Tibial nerve (tissue), 4 donors: Measurements from ENCODE around the gene SETX. TPM values are rescaled to one million over a fixed set of nuclear protein-coding genes. Genes with fewer than 3 reads are reported as not detected.
"Not testable (repeated sequence)": the region's sequence is repeated elsewhere in the genome, so short reads cannot be mapped to it uniquely, and the experiment has no call there.

ENCODE experiments used
- DNase-seq, 2 donors: peaks; one replicate each; pipeline ENCODE4 v3.0.0-alpha.2; 2019; ENCODE audit warnings: low spot score in 2 of 2
- H3K27ac ChIP-seq, 4 donors: fragments of 200-600 bp; sonication (generic) in 3 of 4; one replicate each; pipeline ENCODE4 v1.5.1; 2017 to 2019; ENCODE audit warnings: mild to moderate bottlenecking in 1 of 4
- H3K27me3 ChIP-seq, 2 donors: fragments of 200-600 bp; sonication (generic) in 1 of 2; one replicate each; pipeline versions ENCODE4 v1.5.1 to v1.6.0; 2017 to 2019
- H3K36me3 ChIP-seq, 3 donors: fragments of 200-600 bp; sonication (generic); one replicate each; pipeline ENCODE4 v1.5.1; 2018 to 2019
- H3K4me1 ChIP-seq, 4 donors: fragments of 200-600 bp; sonication (generic) in 3 of 4; one replicate each; pipeline ENCODE4 v1.5.1; 2017 to 2019
- H3K4me3 ChIP-seq, 4 donors: fragments of 200-600 bp; sonication (generic) in 3 of 4; one replicate each; pipeline ENCODE4 v1.5.1; 2017 to 2019; ENCODE audit warnings: mild to moderate bottlenecking in 1 of 4, moderate library complexity in 1 of 4
- H3K9me3 ChIP-seq, 4 donors: fragments of 200-600 bp; sonication (generic) in 3 of 4; one replicate each; pipeline ENCODE4 v1.5.1; 2017 to 2019
- CTCF ChIP-seq, 5 experiments: fragments of 200-600 bp in 3 of 5; fragments of 450-650 bp in 2 of 5; sonication (generic) in 3 of 5; IDR thresholded peaks; one replicate each; pipeline ENCODE4 v1.5.1; 2016 to 2019; ENCODE audit warnings: antibody characterized with exemption in 5 of 5, mild to moderate bottlenecking in 3 of 5, moderate library complexity in 2 of 5
- EP300 ChIP-seq, 2 donors: sonication (generic); formaldehyde crosslinking; IDR thresholded peaks; one replicate each; pipeline ENCODE4 v1.6.1; 2017; ENCODE audit warnings: antibody characterized with exemption in 2 of 2, mild to moderate bottlenecking in 1 of 2
- POLR2A ChIP-seq, 2 donors: fragments of 450-650 bp; IDR thresholded peaks; one replicate each; pipeline ENCODE4 v1.6.1; 2017; ENCODE audit warnings: antibody characterized with exemption in 2 of 2, mild to moderate bottlenecking in 2 of 2, moderate library complexity in 2 of 2
- WGBS, 2 donors: methylation state at CpG; one replicate each; pipeline ENCODE4 v1.1.5; 2018; 5-methylcytosine and 5-hydroxymethylcytosine counted together
- total RNA-seq, 4 donors: library from RNA; depleted of rRNA; stranded (reverse); fragments of >200 nt; gene quantifications; one replicate each; pipeline ENCODE4 v1.1.0, GENCODE V29; 2016

The SETX gene
- total RNA-seq, 4 donors from 2014 or later = 64.0 to 73.9 (median 65.1) TPM

- WGBS, 2 donors = 90 to 94% methylated on average over 2 of the region's 2 CpGs
- DNase-seq = no peak
- Histone ChIP-seq H3K9me3 (no peaks in the 10 kb centered on the region), H3K27me3 (no peaks in the 10 kb centered on the region), H3K4me1 (no peaks in the 10 kb centered on the region), H3K27ac (no peak overlapping the region), H3K36me3 (peaks cover 0 to 100% (median 34%) of the 10 kb centered on the region in 3 donors), H3K4me3 (no peak overlapping the region)
- no peak for TF ChIP-seq CTCF (IDR thresholded peaks at IDR 0.05)
- TF ChIP-seq EP300 (IDR thresholded peaks at IDR 0.05) = no peak
- no peak for TF ChIP-seq POLR2A (IDR thresholded peaks at IDR 0.05)
These were observed 79.9 kb downstream of the SETX start for GRCh38 chr9:132274861-132275260.

GRCh38 chr9:132269704-132270516 lies 84.9 kb downstream of the SETX start:
- 76 to 87% methylated on average over 10 to 12 of the region's 16 CpGs for WGBS, 2 donors
- not testable (repeated sequence) for DNase-seq, H3K27ac ChIP-seq, H3K4me1 ChIP-seq, H3K9me3 ChIP-seq, H3K27me3 ChIP-seq, H3K4me3 ChIP-seq
- H3K36me3 ChIP-seq = peaks cover 0 to 95% (median 24%) of the 10 kb centered on the region in 3 donors

- DNase-seq = peak; percentile 43 to 71
- Histone ChIP-seq H3K4me3 (no peak overlapping the region), H3K27me3 (no peaks in the 10 kb centered on the region), H3K9me3 (no peaks in the 10 kb centered on the region), H3K36me3 (peaks cover 4 to 94% (median 23%) of the 10 kb centered on the region in 3 donors), H3K27ac (no peak overlapping the region), H3K4me1 (peaks cover 0 to 5% (median 0%) of the 10 kb centered on the region in 4 donors)
- WGBS, 2 donors = 53 to 56% methylated on average over 10 of the region's 10 CpGs
- TF ChIP-seq CTCF (IDR thresholded peaks at IDR 0.05) (peak; percentile 66 to 85 (median 74)), POLR2A (IDR thresholded peaks at IDR 0.05) (no peak)
These were observed 85.9 kb downstream of the SETX start for GRCh38 chr9:132268725-132269352.

- Histone ChIP-seq H3K27me3 (no peaks in the 10 kb centered on the region), H3K9me3 (no peaks in the 10 kb centered on the region), H3K27ac (no peak overlapping the region), H3K4me1 (peaks cover 0 to 5% (median 0%) of the 10 kb centered on the region in 4 donors), H3K36me3 (peaks cover 4 to 94% (median 20%) of the 10 kb centered on the region in 3 donors), H3K4me3 (no peak overlapping the region)
- DNase-seq = no peak
- 81 to 85% methylated on average over 3 of the region's 3 CpGs for WGBS, 2 donors
- no peak for TF ChIP-seq CTCF (IDR thresholded peaks at IDR 0.05)
- TF ChIP-seq EP300 (IDR thresholded peaks at IDR 0.05) = no peak
- no peak for TF ChIP-seq POLR2A (IDR thresholded peaks at IDR 0.05)
These were observed 87.1 kb downstream of the SETX start for GRCh38 chr9:132267660-132268059.

GRCh38 chr9:132266017-132266416 lies 88.8 kb downstream of the SETX start:
- H3K36me3 ChIP-seq = peaks cover 4 to 89% (median 23%) of the 10 kb centered on the region in 3 donors

More at GRCh38 chr9:132266017-132266416, 88.8 kb downstream of the SETX start:
- no peak for DNase-seq
- no peak overlapping the region for H3K27ac ChIP-seq
- H3K4me1 ChIP-seq = peaks cover 0 to 7% (median 0%) of the 10 kb centered on the region in 4 donors
- TF ChIP-seq EP300 (IDR thresholded peaks at IDR 0.05) = no peak
- no peak for TF ChIP-seq POLR2A (IDR thresholded peaks at IDR 0.05)
- no peak for TF ChIP-seq CTCF (IDR thresholded peaks at IDR 0.05)
- H3K9me3 ChIP-seq = no peaks in the 10 kb centered on the region
- H3K4me3 ChIP-seq = no peak overlapping the region
- 76 to 88% methylated on average over 3 of the region's 3 CpGs for WGBS, 2 donors
- H3K27me3 ChIP-seq = no peaks in the 10 kb centered on the region
